Aorta (tissue), 5 donors: ENCODE results near the gene ENO2. TPM values are rescaled to one million over a fixed set of nuclear protein-coding genes. Genes with fewer than 3 reads are reported as not detected.
"Not testable (repeated sequence)": the region's sequence is repeated elsewhere in the genome, so short reads cannot be mapped to it uniquely, and the experiment has no call there.

Source experiments
- ATAC-seq: fragments of 200-7000 bp; cut with Tn5 transposase; one replicate; pipeline ENCODE4 v1.9.1; 2022; ENCODE audit warnings: moderate library complexity; ENCODE audit not compliant: low FRiP score
- DNase-seq, 2 donors: peaks; one replicate each; pipeline ENCODE4 v3.0.0-alpha.2; 2020
- H3K27ac ChIP-seq, 2 donors: one replicate each; pipeline ENCODE4 v1.5.1; 2013; ENCODE audit warnings: low read length in 2 of 2, mild to moderate bottlenecking in 2 of 2, moderate library complexity in 2 of 2, control low read depth in 1 of 2, inconsistent platforms in 1 of 2, low read depth in 1 of 2
- H3K27me3 ChIP-seq, 2 donors: one replicate each; pipeline ENCODE4 v1.6.1; 2013; ENCODE audit warnings: control low read depth in 1 of 2, low read length in 1 of 2, mild to moderate bottlenecking in 1 of 2, moderate library complexity in 1 of 2; ENCODE audit not compliant: insufficient read depth in 2 of 2, control insufficient read depth in 1 of 2
- H3K36me3 ChIP-seq, 2 donors: one replicate each; pipeline ENCODE4 v1.6.1; 2013; ENCODE audit warnings: control low read depth in 1 of 2, low read length in 1 of 2, mild to moderate bottlenecking in 1 of 2; ENCODE audit not compliant: insufficient read depth in 2 of 2, control insufficient read depth in 1 of 2
- H3K4me1 ChIP-seq, 2 donors: one replicate each; pipeline ENCODE4 v1.6.1; 2013; ENCODE audit warnings: low read length in 2 of 2, control low read depth in 1 of 2, mild to moderate bottlenecking in 1 of 2, moderate library complexity in 1 of 2; ENCODE audit not compliant: insufficient read depth in 2 of 2, control insufficient read depth in 1 of 2
- H3K4me3 ChIP-seq, 2 donors: one replicate each; pipeline ENCODE4 v1.5.1; 2013; ENCODE audit warnings: low read length in 2 of 2, control low read depth in 1 of 2, mild to moderate bottlenecking in 1 of 2
- H3K9me3 ChIP-seq: one replicate; pipeline ENCODE4 v1.6.1; 2013; ENCODE audit warnings: mild to moderate bottlenecking, low read length; ENCODE audit not compliant: control insufficient read depth
- WGBS, 2 donors: extraction: QIAGEN DNeasy Blood & Tissue Kit; methylation state at CpG; one replicate each; pipeline ENCODE4 v1.1.7; 2013; 5-methylcytosine and 5-hydroxymethylcytosine counted together
- intact Hi-C, 2 donors: fragments of 100-400 bp; cut with DNase I; formaldehyde crosslinking; loops; one replicate each; pipeline versions ENCODE4 v1.14.2 to v1.15.0; 2022
- polyA plus RNA-seq, 2 donors: library from polyadenylated mRNA; stranded (reverse); fragments of 200-250 nt; gene quantifications; one replicate each; pipeline ENCODE4 v1.2.3, GENCODE V29; 2013
- total RNA-seq, 2 donors: library from RNA; stranded (reverse); fragmentation: NEBNext Ultra II Directional; extraction: Animal tissue kit (Norgen Biotek cat#: 25700); gene quantifications; one replicate each; pipeline ENCODE4 v1.2.1, GENCODE V29; 2021
- donor health status: healthy with polysubstance abuse.
- donor health status: Bipolar disorder and iron deficiency.
- donor health status: DM: no; HTN: no; CAD: no.
- donor health status: DM: no; HTN: no; CAD: no.
- donor health status: DM: yes; HTN: yes; CAD: no.

Gene ENO2
- total and polyA plus RNA-seq, 4 donors: 14.7 to 116 (median 69.3) TPM

- Histone ChIP-seq H3K27ac (no peak overlapping the region), H3K27me3 (no peaks in the 10 kb centered on the region), H3K9me3 (no peaks in the 10 kb centered on the region), H3K36me3 (peaks cover 0 to 3% of the 10 kb centered on the region in 2 donors), H3K4me1 (no peaks in the 10 kb centered on the region), H3K4me3 (no peak overlapping the region)
- DNase-seq (no peak), ATAC-seq (no peak)
- intact Hi-C loops: no loop called here
- WGBS, 2 donors: 96 to 97% methylated on average over 5 of the region's 5 CpGs
These were observed 31.1 kb upstream of the ENO2 start for GRCh38 chr12:6883252-6883651.

- H3K36me3 ChIP-seq: peaks cover 0 to 3% of the 10 kb centered on the region in 2 donors
- no peak overlapping the region for H3K4me3 ChIP-seq
- H3K9me3 ChIP-seq: no peaks in the 10 kb centered on the region
- intact Hi-C loops: no loop called here
- WGBS, 2 donors: 94% methylated on average over 11 of the region's 11 CpGs
- no peaks in the 10 kb centered on the region for H3K27me3 ChIP-seq
- no peak for DNase-seq
- no peak for ATAC-seq
- H3K4me1 ChIP-seq: no peaks in the 10 kb centered on the region
- no peak overlapping the region for H3K27ac ChIP-seq
These were observed 30.7 kb upstream of the ENO2 start for GRCh38 chr12:6883683-6884082.

GRCh38 chr12:6884539-6884938 lies 29.8 kb upstream of the ENO2 start:
- no peaks in the 10 kb centered on the region for H3K9me3 ChIP-seq
- H3K27ac ChIP-seq: no peak overlapping the region
- H3K4me1 ChIP-seq: no peaks in the 10 kb centered on the region
- H3K36me3 ChIP-seq: peaks cover 0 to 3% of the 10 kb centered on the region in 2 donors
- no peak overlapping the region for H3K4me3 ChIP-seq
- H3K27me3 ChIP-seq: no peaks in the 10 kb centered on the region
- intact Hi-C loops: no loop called here
- ATAC-seq (no peak), DNase-seq (no peak)
- WGBS, 2 donors: 69 to 75% methylated on average over 22 of the region's 22 CpGs

- H3K36me3 ChIP-seq, H3K4me1 ChIP-seq, H3K9me3 ChIP-seq, H3K27me3 ChIP-seq, intact Hi-C loops, ATAC-seq, H3K27ac ChIP-seq, H3K4me3 ChIP-seq: not testable (repeated sequence)
- WGBS, 2 donors: 76 to 77% methylated on average over 11 to 12 of the region's 15 CpGs
- DNase-seq: peak in 1 of 2 donors; percentile 23
These were observed 28.0 kb upstream of the ENO2 start for GRCh38 chr12:6886206-6886999.

- no peak overlapping the region for H3K27ac ChIP-seq
- DNase-seq: peak in 1 of 2 donors; percentile 49
- WGBS, 2 donors: 89% methylated on average over 8 of the region's 8 CpGs
- intact Hi-C loops: no loop called here
- H3K4me1 ChIP-seq: no peaks in the 10 kb centered on the region
- ATAC-seq: no peak
- H3K36me3 ChIP-seq: peaks cover 0 to 3% of the 10 kb centered on the region in 2 donors
- no peak overlapping the region for H3K4me3 ChIP-seq
- no peaks in the 10 kb centered on the region for H3K27me3 ChIP-seq
- H3K9me3 ChIP-seq: no peaks in the 10 kb centered on the region
These were observed 26.9 kb upstream of the ENO2 start for GRCh38 chr12:6887460-6887859.

- ATAC-seq: no peak
- Histone ChIP-seq H3K4me1 (no peaks in the 10 kb centered on the region), H3K4me3 (no peak overlapping the region), H3K27ac (no peak overlapping the region), H3K9me3 (no peaks in the 10 kb centered on the region), H3K27me3 (no peaks in the 10 kb centered on the region), H3K36me3 (peaks cover 0 to 3% of the 10 kb centered on the region in 2 donors)
- WGBS, 2 donors: 91 to 93% methylated on average over 2 of the region's 2 CpGs
- no peak for DNase-seq
- intact Hi-C loops: no loop called here
These were observed 26.0 kb upstream of the ENO2 start for GRCh38 chr12:6888360-6888759.

- H3K36me3 ChIP-seq, H3K27ac ChIP-seq, intact Hi-C loops, H3K27me3 ChIP-seq, H3K4me3 ChIP-seq, H3K9me3 ChIP-seq, H3K4me1 ChIP-seq, ATAC-seq: not testable (repeated sequence)
- WGBS, 2 donors: 74 to 78% methylated on average over 7 of the region's 7 CpGs
- DNase-seq: peak in 1 of 2 donors; percentile 1
These were observed 25.6 kb upstream of the ENO2 start for GRCh38 chr12:6888794-6889193.

- peak in 1 of 2 donors; percentile 59 for DNase-seq
- WGBS, 2 donors: 94 to 96% methylated on average over 21 of the region's 21 CpGs
These were observed 24.4 kb upstream of the ENO2 start for GRCh38 chr12:6889775-6890573.

More at GRCh38 chr12:6889775-6890573, 24.4 kb upstream of the ENO2 start:
- not testable (repeated sequence) for ATAC-seq, H3K27me3 ChIP-seq, H3K9me3 ChIP-seq, H3K4me3 ChIP-seq, H3K4me1 ChIP-seq, H3K27ac ChIP-seq, H3K36me3 ChIP-seq
- intact Hi-C loops: loop anchor here in 1 of 2 donors (2.0 kb wide), 1 partner anchor 37 kb away; the partner anchor contains the start of gene USP5
